ENCODE data around the gene ATAD1.

ATAD1 gene

GRCh38 chr10:87713707-87714106 is 104.3 kb downstream of the ATAD1 start:
- TF ChIP-seq CTCF (IDR thresholded peaks at IDR 0.05; ENCODE audit: low read depth, low read length, poor library complexity, severe bottlenecking) = no peak
- TF ChIP-seq EZH2phosphoT487 (IDR thresholded peaks at IDR 0.05; ENCODE audit: borderline replicate concordance, low read length) = no peak
- no peak overlapping the region for H3K4me2 ChIP-seq (ENCODE audit: low read length)
- H3K79me2 ChIP-seq (ENCODE audit: control insufficient read depth, low read length) = no peaks in the 10 kb centered on the region
- H3K4me1 ChIP-seq (ENCODE audit: control insufficient read depth, low read length) = no peaks in the 10 kb centered on the region
- H3K27me3 ChIP-seq (ENCODE audit: control insufficient read depth, low read length) = peaks cover 8% of the 10 kb centered on the region
- no peaks in the 10 kb centered on the region for H3F3A ChIP-seq (ENCODE audit: control insufficient read depth, insufficient read depth)
- H3K9me3 ChIP-seq (ENCODE audit: control insufficient read depth, insufficient read depth, low read length) = no peaks in the 10 kb centered on the region
- H3K4me3 ChIP-seq (ENCODE audit: low read length) = no peak overlapping the region
- no peaks in the 10 kb centered on the region for H4K20me1 ChIP-seq (ENCODE audit: control insufficient read depth, insufficient read depth, low read depth, low read length)
- no peak overlapping the region for H3K27ac ChIP-seq (ENCODE audit: low read depth, low read length)
- H3K9me2 ChIP-seq (replicated peaks; ENCODE audit: control insufficient read depth, low read length) = no peaks in the 10 kb centered on the region
- H3K36me3 ChIP-seq (ENCODE audit: control insufficient read depth, low read length) = no peaks in the 10 kb centered on the region

DNA sequence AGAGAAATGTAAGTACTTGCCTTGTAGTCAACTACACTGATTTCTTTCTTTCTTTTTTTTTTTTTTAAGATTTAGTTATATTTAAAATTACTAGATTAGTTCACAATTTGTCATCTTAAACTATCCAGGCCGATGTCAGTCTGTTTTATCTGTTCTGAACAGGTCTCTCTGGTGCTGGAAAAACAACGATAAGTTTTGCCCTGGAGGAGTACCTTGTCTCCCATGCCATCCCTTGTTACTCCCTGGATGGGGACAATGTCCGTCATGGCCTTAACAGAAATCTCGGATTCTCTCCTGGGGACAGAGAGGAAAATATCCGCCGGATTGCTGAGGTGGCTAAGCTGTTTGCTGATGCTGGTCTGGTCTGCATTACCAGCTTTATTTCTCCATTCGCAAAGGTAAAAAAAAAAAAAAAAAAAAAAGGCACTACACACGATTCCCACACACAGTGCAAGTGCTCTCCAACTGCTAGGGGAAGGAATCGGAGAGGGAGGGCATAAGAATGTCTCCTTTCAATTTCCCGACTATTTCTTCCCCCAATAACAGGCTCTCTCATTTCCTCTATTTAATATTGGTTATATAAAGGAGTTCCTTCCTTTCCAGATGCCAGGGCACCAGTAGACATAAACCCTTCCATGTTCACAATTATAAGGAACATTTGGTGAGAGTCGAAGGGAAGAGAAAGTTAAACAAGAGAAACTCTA is 105.0 kb downstream of the ATAD1 start:
- Histone ChIP-seq H3K79me2 (ENCODE audit: control insufficient read depth, low read length) (no peaks in the 10 kb centered on the region), H3K4me3 (ENCODE audit: low read length) (no peak overlapping the region), H3K27ac (ENCODE audit: low read depth, low read length) (no peak overlapping the region), H3K27me3 (ENCODE audit: control insufficient read depth, low read length) (peaks cover 6% of the 10 kb centered on the region), H3K9me2 (replicated peaks; ENCODE audit: control insufficient read depth, low read length) (no peaks in the 10 kb centered on the region), H3K4me1 (ENCODE audit: control insufficient read depth, low read length) (no peaks in the 10 kb centered on the region), H3F3A (ENCODE audit: control insufficient read depth, insufficient read depth) (no peaks in the 10 kb centered on the region), H3K9me3 (ENCODE audit: control insufficient read depth, insufficient read depth, low read length) (no peaks in the 10 kb centered on the region), H4K20me1 (ENCODE audit: control insufficient read depth, insufficient read depth, low read depth, low read length) (no peaks in the 10 kb centered on the region), H3K36me3 (ENCODE audit: control insufficient read depth, low read length) (no peaks in the 10 kb centered on the region), H3K4me2 (ENCODE audit: low read length) (no peak overlapping the region)
- TF ChIP-seq CTCF (IDR thresholded peaks at IDR 0.05; ENCODE audit: low read depth, low read length, poor library complexity, severe bottlenecking) = no peak
- no peak for TF ChIP-seq EZH2phosphoT487 (IDR thresholded peaks at IDR 0.05; ENCODE audit: borderline replicate concordance, low read length)

GRCh38 chr10:87707254-87707653 is 110.8 kb downstream of the ATAD1 start:
- Histone ChIP-seq H3K79me2 (ENCODE audit: control insufficient read depth, low read length) (no peaks in the 10 kb centered on the region), H3K4me3 (ENCODE audit: low read length) (no peak overlapping the region), H3K9me2 (replicated peaks; ENCODE audit: control insufficient read depth, low read length) (no peaks in the 10 kb centered on the region), H3F3A (ENCODE audit: control insufficient read depth, insufficient read depth) (no peaks in the 10 kb centered on the region), H4K20me1 (ENCODE audit: control insufficient read depth, insufficient read depth, low read depth, low read length) (no peaks in the 10 kb centered on the region), H3K4me2 (ENCODE audit: low read length) (no peak overlapping the region), H3K4me1 (ENCODE audit: control insufficient read depth, low read length) (no peaks in the 10 kb centered on the region), H3K9me3 (ENCODE audit: control insufficient read depth, insufficient read depth, low read length) (no peaks in the 10 kb centered on the region), H3K27me3 (ENCODE audit: control insufficient read depth, low read length) (peaks cover 2% of the 10 kb centered on the region; the same call in 1 of the 2 replicates), H3K27ac (ENCODE audit: low read depth, low read length) (no peak overlapping the region), H3K36me3 (ENCODE audit: control insufficient read depth, low read length) (no peaks in the 10 kb centered on the region)
- TF ChIP-seq CTCF (IDR thresholded peaks at IDR 0.05; ENCODE audit: low read depth, low read length, poor library complexity, severe bottlenecking) (no peak), EZH2phosphoT487 (IDR thresholded peaks at IDR 0.05; ENCODE audit: borderline replicate concordance, low read length) (no peak)
